Liver (tissue), 9 donors: ENCODE data around the gene MCCC1. TPM values are rescaled to one million over a fixed set of nuclear protein-coding genes. Genes with fewer than 3 reads are reported as not detected.

ENCODE experiments used
- DNase-seq: peaks from one replicate; pipeline ENCODE4 v3.0.0-alpha.2; 2017; ENCODE audit warnings: low spot score
- H3K27ac ChIP-seq, 2 donors: one replicate each; pipeline ENCODE4 v1.7.0; 2013; ENCODE audit warnings: inconsistent platforms in 2 of 2, low read length in 2 of 2, control low read depth in 1 of 2, low read depth in 1 of 2, mild to moderate bottlenecking in 1 of 2
- H3K27me3 ChIP-seq, 4 donors: one replicate each; pipeline versions ENCODE4 v1.6.1 to v1.7.0; 2013; ENCODE audit warnings: low read length in 3 of 4, inconsistent platforms in 1 of 4, mild to moderate bottlenecking in 1 of 4, moderate library complexity in 1 of 4; ENCODE audit not compliant: control insufficient read depth in 4 of 4, insufficient read depth in 4 of 4
- H3K36me3 ChIP-seq, 4 donors: one replicate each; pipeline versions ENCODE4 v1.6.1 to v1.7.0; 2013; ENCODE audit warnings: low read length in 3 of 4, mild to moderate bottlenecking in 3 of 4, low read depth in 1 of 4, moderate library complexity in 1 of 4; ENCODE audit not compliant: control insufficient read depth in 4 of 4, insufficient read depth in 3 of 4
- H3K4me1 ChIP-seq, 4 donors: one replicate each; pipeline versions ENCODE4 v1.6.1 to v1.7.0; 2013; ENCODE audit warnings: low read length in 3 of 4, mild to moderate bottlenecking in 3 of 4, moderate library complexity in 1 of 4; ENCODE audit not compliant: control insufficient read depth in 4 of 4, insufficient read depth in 4 of 4
- H3K4me3 ChIP-seq, 3 donors: one replicate each; pipeline versions ENCODE4 v1.6.1 to v1.7.0; 2013; ENCODE audit warnings: low read length in 3 of 3, control low read depth in 1 of 3, low read depth in 1 of 3, mild to moderate bottlenecking in 1 of 3
- H3K9ac ChIP-seq, 2 donors: one replicate each; pipeline ENCODE4 v1.7.0; 2013; ENCODE audit warnings: low read length in 2 of 2, mild to moderate bottlenecking in 2 of 2, moderate library complexity in 2 of 2, control low read depth in 1 of 2, low read depth in 1 of 2
- H3K9me3 ChIP-seq, 4 donors: one replicate each; pipeline versions ENCODE4 v1.6.1 to v1.7.0; 2013; ENCODE audit warnings: low read length in 3 of 4; ENCODE audit not compliant: control insufficient read depth in 4 of 4
- CTCF ChIP-seq: fragments of 150-350 bp; IDR thresholded peaks from 2 replicates; pipeline ENCODE4 v1.5.1; 2017; ENCODE audit warnings: improper control_type of control experiment, low read depth, low read length; ENCODE audit not compliant: missing input control
- EGR1 ChIP-seq, 2 donors: IDR thresholded peaks; 2 replicates each; pipeline ENCODE4 v1.6.1; 2016 to 2018; ENCODE audit warnings: antibody characterized with exemption in 2 of 2, low read depth in 2 of 2
- FOXA1 ChIP-seq: IDR thresholded peaks from 2 replicates; pipeline ENCODE4 v1.6.1; 2016; ENCODE audit warnings: antibody characterized with exemption
- FOXA2 ChIP-seq: IDR thresholded peaks from 2 replicates; pipeline ENCODE4 v1.6.1; 2016; ENCODE audit warnings: antibody characterized with exemption
- GABPA ChIP-seq, 2 donors: IDR thresholded peaks in 1 of 2; conservative IDR thresholded peaks in 1 of 2; 2 replicates each; pipeline ENCODE4 v1.6.1; 2016; ENCODE audit warnings: antibody characterized with exemption in 2 of 2, mild to moderate bottlenecking in 1 of 2, moderate library complexity in 1 of 2
- HNF4A ChIP-seq, 2 donors: conservative IDR thresholded peaks; 2 replicates each; pipeline ENCODE4 v1.6.1; 2016; ENCODE audit warnings: antibody characterized with exemption in 2 of 2, mild to moderate bottlenecking in 2 of 2
- HNF4G ChIP-seq: IDR thresholded peaks from 2 replicates; pipeline ENCODE4 v1.6.1; 2016; ENCODE audit warnings: antibody characterized with exemption
- JUND ChIP-seq, 2 donors: IDR thresholded peaks; 2 replicates each; pipeline ENCODE4 v1.6.1; 2016; ENCODE audit warnings: antibody characterized with exemption in 2 of 2
- NR2F2 ChIP-seq: IDR thresholded peaks from 2 replicates; pipeline ENCODE4 v1.6.1; 2016; ENCODE audit warnings: antibody characterized with exemption
- REST ChIP-seq: IDR thresholded peaks from 2 replicates; pipeline ENCODE4 v1.6.1; 2016; ENCODE audit warnings: antibody characterized with exemption, mild to moderate bottlenecking
- RXRA ChIP-seq, 2 donors: IDR thresholded peaks; 2 replicates each; pipeline ENCODE4 v1.6.1; 2017 to 2018; ENCODE audit warnings: antibody characterized with exemption in 2 of 2, mild to moderate bottlenecking in 1 of 2
- SP1 ChIP-seq: IDR thresholded peaks from 2 replicates; pipeline ENCODE4 v1.6.1; 2018; ENCODE audit warnings: antibody characterized with exemption, mild to moderate bottlenecking
- YY1 ChIP-seq: IDR thresholded peaks from 2 replicates; pipeline ENCODE4 v1.6.1; 2016; ENCODE audit warnings: antibody characterized with exemption, mild to moderate bottlenecking
- WGBS: extraction: QIAGEN DNeasy Blood & Tissue Kit; methylation state at CpG from one replicate; pipeline ENCODE4 v1.1.7; 2013; 5-methylcytosine and 5-hydroxymethylcytosine counted together
- polyA plus RNA-seq, 2 donors: library from polyadenylated mRNA; stranded (reverse) in 1 of 2; unstranded in 1 of 2; fragments of 200-250 nt in 1 of 2; fragments of >200 nt in 1 of 2; fragmentation: Nextera tagmentation in 1 of 2; extraction: Ambion mirVana in 1 of 2; gene quantifications; one replicate each; pipeline versions ENCODE4 v1.2.1 to v1.2.3, GENCODE V29; 2013 to 2015
- total RNA-seq, 2 donors: library from RNA; depleted of rRNA; stranded (reverse); fragments of >200 nt; gene quantifications; one replicate each; pipeline ENCODE4 v1.2.3, GENCODE V29; 2014
- donor health status: healthy.
- donor health status: healthy.
- donor health status: healthy.
- donor health status: healthy.
- donor health status: healthy.

The MCCC1 gene
- total and polyA plus RNA-seq, 4 donors, result 23.4 to 40.0 (median 34.5) TPM

- Histone ChIP-seq H3K36me3 (peaks cover 4 to 13% (median 5%) of the 10 kb centered on the region in 4 donors), H3K4me3 (no peak overlapping the region), H3K4me1 (no peaks in the 10 kb centered on the region), H3K27me3 (no peaks in the 10 kb centered on the region), H3K9ac (no peak overlapping the region), H3K9me3 (no peaks in the 10 kb centered on the region), H3K27ac (no peak overlapping the region)
- WGBS, result 97% methylated on average over 2 of the region's 2 CpGs
- TF ChIP-seq HNF4G, result no peak
- no peak for TF ChIP-seq NR2F2
- no peak for TF ChIP-seq SP1
- TF ChIP-seq JUND (IDR thresholded peaks at IDR 0.05), result no peak
- TF ChIP-seq YY1, result no peak
- TF ChIP-seq CTCF, result no peak
- no peak for TF ChIP-seq RXRA (IDR thresholded peaks at IDR 0.05)
- TF ChIP-seq REST, result no peak
- no peak for TF ChIP-seq EGR1 (IDR thresholded peaks at IDR 0.05; ENCODE audit: low read depth in 2 of 2)
- TF ChIP-seq GABPA (IDR thresholded peaks at IDR 0.05 in 1 of 2, conservative IDR thresholded peaks at IDR 0.05 in 1 of 2), result no peak
- DNase-seq, result no peak
Observed at GRCh38 chr3:183058351-183058750, 40.9 kb downstream of the MCCC1 start.

- Histone ChIP-seq H3K9me3 (peaks cover 0 to 3% (median 0%) of the 10 kb centered on the region in 4 donors), H3K27me3 (no peaks in the 10 kb centered on the region), H3K4me1 (peaks cover 0 to 6% (median 0%) of the 10 kb centered on the region in 4 donors), H3K36me3 (peaks cover 5 to 28% (median 20%) of the 10 kb centered on the region in 4 donors), H3K4me3 (no peak overlapping the region), H3K27ac (no peak overlapping the region), H3K9ac (no peak overlapping the region)
- DNase-seq, result no peak
- TF ChIP-seq HNF4A (conservative IDR thresholded peaks at IDR 0.05) (no peak), FOXA1 (no peak), SP1 (no peak), JUND (IDR thresholded peaks at IDR 0.05) (no peak), CTCF (no peak), YY1 (no peak), FOXA2 (no peak), REST (no peak), NR2F2 (no peak), GABPA (IDR thresholded peaks at IDR 0.05 in 1 of 2, conservative IDR thresholded peaks at IDR 0.05 in 1 of 2) (no peak)
Observed at GRCh38 chr3:183050706-183051105, 48.6 kb downstream of the MCCC1 start.
